ENCODE measurements around the gene GRIK4.

GRIK4 gene

GRCh38 chr11:120720760-120721159 is 209.2 kb downstream of the GRIK4 start:
- H3K27ac ChIP-seq (ENCODE audit: poor library complexity, severe bottlenecking), result no peak overlapping the region
- ATAC-seq (ENCODE audit: low read depth) (no peak), DNase-seq (ENCODE audit: low spot score) (no peak)
- no peaks in the 10 kb centered on the region for H3K9me3 ChIP-seq (ENCODE audit: severe bottlenecking)
- no peak for TF ChIP-seq CTCF (IDR thresholded peaks at IDR 0.05; ENCODE audit: poor library complexity, severe bottlenecking)
- no peaks in the 10 kb centered on the region for H3K4me1 ChIP-seq (ENCODE audit: insufficient read depth, poor library complexity, severe bottlenecking)
- no peak overlapping the region for H3K4me3 ChIP-seq (ENCODE audit: severe bottlenecking)
- no peaks in the 10 kb centered on the region for H3K36me3 ChIP-seq (ENCODE audit: low read depth)
- H3K27me3 ChIP-seq (ENCODE audit: insufficient read depth, poor library complexity, severe bottlenecking), result peaks cover 2% of the 10 kb centered on the region

- no peak for ATAC-seq (ENCODE audit: low read depth)
- H3K9me3 ChIP-seq (ENCODE audit: severe bottlenecking), result peaks cover under 1% of the 10 kb centered on the region
- H3K4me1 ChIP-seq (ENCODE audit: insufficient read depth, poor library complexity, severe bottlenecking), result no peaks in the 10 kb centered on the region
- no peaks in the 10 kb centered on the region for H3K36me3 ChIP-seq (ENCODE audit: low read depth)
- no peak overlapping the region for H3K27ac ChIP-seq (ENCODE audit: poor library complexity, severe bottlenecking)
- H3K27me3 ChIP-seq (ENCODE audit: insufficient read depth, poor library complexity, severe bottlenecking), result peaks cover 2% of the 10 kb centered on the region
- no peak for DNase-seq (ENCODE audit: low spot score)
- H3K4me3 ChIP-seq (ENCODE audit: severe bottlenecking), result no peak overlapping the region
- TF ChIP-seq CTCF (IDR thresholded peaks at IDR 0.05; ENCODE audit: poor library complexity, severe bottlenecking), result no peak
Observed at GRCh38 chr11:120722524-120722923, 211.0 kb downstream of the GRIK4 start.

GRCh38 chr11:120723751-120724150 is 212.2 kb downstream of the GRIK4 start:
- DNase-seq (ENCODE audit: low spot score), result no peak
- ATAC-seq (ENCODE audit: low read depth), result no peak

GRCh38 chr11:120727752-120728151 is 216.2 kb downstream of the GRIK4 start:
- H3K27ac ChIP-seq (ENCODE audit: poor library complexity, severe bottlenecking), result no peak overlapping the region
- ATAC-seq (ENCODE audit: low read depth) (no peak), DNase-seq (ENCODE audit: low spot score) (no peak)
- H3K27me3 ChIP-seq (ENCODE audit: insufficient read depth, poor library complexity, severe bottlenecking), result peaks cover 18% of the 10 kb centered on the region
- no peaks in the 10 kb centered on the region for H3K36me3 ChIP-seq (ENCODE audit: low read depth)
- TF ChIP-seq CTCF (IDR thresholded peaks at IDR 0.05; ENCODE audit: poor library complexity, severe bottlenecking), result no peak
- H3K4me1 ChIP-seq (ENCODE audit: insufficient read depth, poor library complexity, severe bottlenecking), result no peaks in the 10 kb centered on the region
- peaks cover 9% of the 10 kb centered on the region for H3K9me3 ChIP-seq (ENCODE audit: severe bottlenecking)
- no peak overlapping the region for H3K4me3 ChIP-seq (ENCODE audit: severe bottlenecking)

More at GRCh38 chr11:120723751-120724150, 212.2 kb downstream of the GRIK4 start:
- Histone ChIP-seq H3K4me1 (ENCODE audit: insufficient read depth, poor library complexity, severe bottlenecking) (no peaks in the 10 kb centered on the region), H3K36me3 (ENCODE audit: low read depth) (no peaks in the 10 kb centered on the region), H3K27ac (ENCODE audit: poor library complexity, severe bottlenecking) (no peak overlapping the region), H3K9me3 (ENCODE audit: severe bottlenecking) (peaks cover 9% of the 10 kb centered on the region), H3K27me3 (ENCODE audit: insufficient read depth, poor library complexity, severe bottlenecking) (peaks cover 2% of the 10 kb centered on the region), H3K4me3 (ENCODE audit: severe bottlenecking) (no peak overlapping the region)
- TF ChIP-seq CTCF (IDR thresholded peaks at IDR 0.05; ENCODE audit: poor library complexity, severe bottlenecking), result no peak

GRCh38 chr11:120735035-120735434 is 223.5 kb downstream of the GRIK4 start:
- DNase-seq (ENCODE audit: low spot score) (no peak), ATAC-seq (ENCODE audit: low read depth) (no peak)
- Histone ChIP-seq H3K36me3 (ENCODE audit: low read depth) (no peaks in the 10 kb centered on the region), H3K27me3 (ENCODE audit: insufficient read depth, poor library complexity, severe bottlenecking) (peaks cover 16% of the 10 kb centered on the region), H3K27ac (ENCODE audit: poor library complexity, severe bottlenecking) (no peak overlapping the region), H3K4me1 (ENCODE audit: insufficient read depth, poor library complexity, severe bottlenecking) (no peaks in the 10 kb centered on the region), H3K4me3 (ENCODE audit: severe bottlenecking) (no peak overlapping the region), H3K9me3 (ENCODE audit: severe bottlenecking) (no peaks in the 10 kb centered on the region)
- no peak for TF ChIP-seq CTCF (IDR thresholded peaks at IDR 0.05; ENCODE audit: poor library complexity, severe bottlenecking)

Data from RWPE2 (cell line).